Measurements from ENCODE around the gene ITM2C. TPM values are rescaled to one million over a fixed set of nuclear protein-coding genes. Genes with fewer than 3 reads are reported as not detected.

The ITM2C gene
- total and polyA plus RNA-seq, 9 of the 15 experiments (the other 6 are each of a cell fraction or from before 2014, with no cell fraction given), result 0.49 to 58.8 (median 21.5) TPM

DNA sequence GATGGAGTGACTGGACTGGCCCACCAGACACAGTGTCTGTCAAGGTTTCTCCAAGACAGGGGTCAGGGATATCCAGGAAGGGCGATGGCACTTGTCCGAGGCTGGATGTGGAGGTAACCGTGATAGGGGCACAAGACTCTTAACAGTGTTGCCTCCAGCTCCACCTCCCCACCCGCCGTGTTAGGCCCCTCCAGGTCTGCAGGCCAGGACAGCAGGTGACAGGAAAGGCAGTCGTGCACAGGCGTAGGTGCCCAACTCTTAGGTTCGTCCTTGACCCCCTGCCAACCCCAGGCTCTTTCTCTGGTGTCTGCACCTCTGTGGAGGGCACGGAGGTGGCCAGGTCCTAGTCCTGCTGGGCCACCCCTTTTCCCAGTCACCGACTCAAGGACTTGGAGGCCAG is 10.1 kb downstream of the ITM2C start:
- no peak for ATAC-seq

More for the DNA sequence above, 10.1 kb downstream of the ITM2C start:
- Histone ChIP-seq H3K79me2 (ENCODE audit: control insufficient read depth, insufficient read depth, low read length) (no peaks in the 10 kb centered on the region), H4K20me1 (replicated peaks; ENCODE audit: control insufficient read depth, insufficient read depth, low read length) (peaks cover 9% of the 10 kb centered on the region), H3K27me3 (ENCODE audit: control insufficient read depth in 2 of 2, insufficient read depth in 2 of 2, low read length in 2 of 2) (no peaks in the 10 kb centered on the region), H3K9me3 (replicated peaks; ENCODE audit: control insufficient read depth, insufficient read depth, low read depth, low read length) (no peaks in the 10 kb centered on the region), H3K4me1 (replicated peaks in 1 of 2; ENCODE audit: control insufficient read depth in 2 of 2, insufficient read depth in 2 of 2, low read length in 2 of 2) (peaks cover 0 to 21% of the 10 kb centered on the region in 2 experiments; a peak in 3 of 5 replicates), H3K4me2 (ENCODE audit: insufficient read depth, low read length) (no peak overlapping the region), H3K4me3 (no peak overlapping the region), H3K9ac (ENCODE audit: insufficient read depth in 1 of 2, low read depth in 2 of 2, low read length in 2 of 2) (no peak overlapping the region), H2AFZ (ENCODE audit: low read depth, low read length) (no peak overlapping the region), H3K36me3 (ENCODE audit: control insufficient read depth, insufficient read depth, low read length) (no peaks in the 10 kb centered on the region), H3K9me1 (ENCODE audit: control insufficient read depth, insufficient read depth, low read length) (no peaks in the 10 kb centered on the region), H3K27ac (ENCODE audit: extremely low read depth, low read depth, low read length) (no peak overlapping the region)
- FAIRE-seq (no peak), DNase-seq (ENCODE audit: extremely low read depth in 1 of 4, low spot score in 3 of 4) (no peak)
- in situ Hi-C loops (cut with MboI), result no loop called here
- BruUV-seq (replicated peaks), result no TSS peak
- POLR2A ChIA-PET, result no interaction called here
- CTCF ChIA-PET (ENCODE audit: low intra/inter-chr PET ratio), result no interaction called here
- intact Hi-C loops (cut with micrococcal nuclease), result no loop called here
- WGBS (ENCODE audit: insufficient coverage, low coverage, missing lambda C conversion rate), result 77% methylated on average over 5 of the region's 10 CpGs
- no peak for TF ChIP-seq MTA1 (IDR thresholded peaks at IDR 0.05; ENCODE audit: borderline replicate concordance)
- TF ChIP-seq TEAD2 (tag; IDR thresholded peaks at IDR 0.05), result no peak
- no peak for TF ChIP-seq NRF1 (conservative IDR thresholded peaks at IDR 0.05 in 1 of 2, IDR thresholded peaks at IDR 0.05 in 1 of 2)
- TF ChIP-seq RHOXF2B (CRISPR knock-in tag; conservative IDR thresholded peaks at IDR 0.05), result no peak
- TF ChIP-seq, protein P1, sequence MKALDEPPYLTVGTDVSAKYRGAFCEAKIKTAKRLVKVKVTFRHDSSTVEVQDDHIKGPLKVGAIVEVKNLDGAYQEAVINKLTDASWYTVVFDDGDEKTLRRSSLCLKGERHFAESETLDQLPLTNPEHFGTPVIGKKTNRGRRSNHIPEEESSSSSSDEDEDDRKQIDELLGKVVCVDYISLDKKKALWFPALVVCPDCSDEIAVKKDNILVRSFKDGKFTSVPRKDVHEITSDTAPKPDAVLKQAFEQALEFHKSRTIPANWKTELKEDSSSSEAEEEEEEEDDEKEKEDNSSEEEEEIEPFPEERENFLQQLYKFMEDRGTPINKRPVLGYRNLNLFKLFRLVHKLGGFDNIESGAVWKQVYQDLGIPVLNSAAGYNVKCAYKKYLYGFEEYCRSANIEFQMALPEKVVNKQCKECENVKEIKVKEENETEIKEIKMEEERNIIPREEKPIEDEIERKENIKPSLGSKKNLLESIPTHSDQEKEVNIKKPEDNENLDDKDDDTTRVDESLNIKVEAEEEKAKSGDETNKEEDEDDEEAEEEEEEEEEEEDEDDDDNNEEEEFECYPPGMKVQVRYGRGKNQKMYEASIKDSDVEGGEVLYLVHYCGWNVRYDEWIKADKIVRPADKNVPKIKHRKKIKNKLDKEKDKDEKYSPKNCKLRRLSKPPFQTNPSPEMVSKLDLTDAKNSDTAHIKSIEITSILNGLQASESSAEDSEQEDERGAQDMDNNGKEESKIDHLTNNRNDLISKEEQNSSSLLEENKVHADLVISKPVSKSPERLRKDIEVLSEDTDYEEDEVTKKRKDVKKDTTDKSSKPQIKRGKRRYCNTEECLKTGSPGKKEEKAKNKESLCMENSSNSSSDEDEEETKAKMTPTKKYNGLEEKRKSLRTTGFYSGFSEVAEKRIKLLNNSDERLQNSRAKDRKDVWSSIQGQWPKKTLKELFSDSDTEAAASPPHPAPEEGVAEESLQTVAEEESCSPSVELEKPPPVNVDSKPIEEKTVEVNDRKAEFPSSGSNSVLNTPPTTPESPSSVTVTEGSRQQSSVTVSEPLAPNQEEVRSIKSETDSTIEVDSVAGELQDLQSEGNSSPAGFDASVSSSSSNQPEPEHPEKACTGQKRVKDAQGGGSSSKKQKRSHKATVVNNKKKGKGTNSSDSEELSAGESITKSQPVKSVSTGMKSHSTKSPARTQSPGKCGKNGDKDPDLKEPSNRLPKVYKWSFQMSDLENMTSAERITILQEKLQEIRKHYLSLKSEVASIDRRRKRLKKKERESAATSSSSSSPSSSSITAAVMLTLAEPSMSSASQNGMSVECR (CRISPR knock-in tag; IDR thresholded peaks at IDR 0.05), result no peak
- no peak for TF ChIP-seq HDAC2 (IDR thresholded peaks at IDR 0.05)
- TF ChIP-seq, protein P2, sequence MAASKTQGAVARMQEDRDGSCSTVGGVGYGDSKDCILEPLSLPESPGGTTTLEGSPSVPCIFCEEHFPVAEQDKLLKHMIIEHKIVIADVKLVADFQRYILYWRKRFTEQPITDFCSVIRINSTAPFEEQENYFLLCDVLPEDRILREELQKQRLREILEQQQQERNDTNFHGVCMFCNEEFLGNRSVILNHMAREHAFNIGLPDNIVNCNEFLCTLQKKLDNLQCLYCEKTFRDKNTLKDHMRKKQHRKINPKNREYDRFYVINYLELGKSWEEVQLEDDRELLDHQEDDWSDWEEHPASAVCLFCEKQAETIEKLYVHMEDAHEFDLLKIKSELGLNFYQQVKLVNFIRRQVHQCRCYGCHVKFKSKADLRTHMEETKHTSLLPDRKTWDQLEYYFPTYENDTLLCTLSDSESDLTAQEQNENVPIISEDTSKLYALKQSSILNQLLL (CRISPR knock-in tag; IDR thresholded peaks at IDR 0.05; ENCODE audit: borderline replicate concordance), result no peak
- TF ChIP-seq BRD4 (IDR thresholded peaks at IDR 0.05), result no peak
- TF ChIP-seq DDX20 (tag; IDR thresholded peaks at IDR 0.05; ENCODE audit: low read depth), result no peak
- no peak for TF ChIP-seq NELFE (IDR thresholded peaks at IDR 0.05; ENCODE audit: insufficient read depth, insufficient read length)
- TF ChIP-seq PTTG1 (tag; IDR thresholded peaks at IDR 0.05; ENCODE audit: low read depth), result no peak
- TF ChIP-seq GABPB1 (CRISPR knock-in tag; IDR thresholded peaks at IDR 0.05), result no peak
- no peak for TF ChIP-seq SPI1 (IDR thresholded peaks at IDR 0.05; ENCODE audit: borderline replicate concordance, low read depth, low read length)
- TF ChIP-seq, protein P3, sequence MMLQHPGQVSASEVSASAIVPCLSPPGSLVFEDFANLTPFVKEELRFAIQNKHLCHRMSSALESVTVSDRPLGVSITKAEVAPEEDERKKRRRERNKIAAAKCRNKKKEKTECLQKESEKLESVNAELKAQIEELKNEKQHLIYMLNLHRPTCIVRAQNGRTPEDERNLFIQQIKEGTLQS (IDR thresholded peaks at IDR 0.05), result no peak
- TF ChIP-seq, protein P3 (CRISPR knock-in tag; conservative IDR thresholded peaks at IDR 0.05), result no peak
- TF ChIP-seq MEIS2 (IDR thresholded peaks at IDR 0.05; ENCODE audit: partially characterized antibody), result no peak
- TF ChIP-seq LARP7 (IDR thresholded peaks at IDR 0.05), result no peak
- TF ChIP-seq CBX5 (IDR thresholded peaks at IDR 0.05; ENCODE audit: borderline replicate concordance, low read depth), result no peak
- TF ChIP-seq EP300 (IDR thresholded peaks at IDR 0.05; ENCODE audit: low read length), result no peak
- no peak for TF ChIP-seq ZNF347 (CRISPR knock-in tag; IDR thresholded peaks at IDR 0.05; ENCODE audit: low read depth)
